ENCODE data around the gene TMEM258. TPM values are rescaled to one million over a fixed set of nuclear protein-coding genes. Genes with fewer than 3 reads are reported as not detected.

TMEM258 gene
- 86.8 and 101 TPM in 2 replicates for total RNA-seq

GRCh38 chr11:61792310-61793082 lies at the start of gene TMEM258, which contains the start of gene FEN1:
TSS of gene TMEM258 (minus strand) at chr11:61792599. CDS start at chr11:61792558, 41 bp downstream.
TSS of gene FEN1 (plus strand) at chr11:61792911. CDS start at chr11:61795362, 2,451 bp downstream.

DNA sequence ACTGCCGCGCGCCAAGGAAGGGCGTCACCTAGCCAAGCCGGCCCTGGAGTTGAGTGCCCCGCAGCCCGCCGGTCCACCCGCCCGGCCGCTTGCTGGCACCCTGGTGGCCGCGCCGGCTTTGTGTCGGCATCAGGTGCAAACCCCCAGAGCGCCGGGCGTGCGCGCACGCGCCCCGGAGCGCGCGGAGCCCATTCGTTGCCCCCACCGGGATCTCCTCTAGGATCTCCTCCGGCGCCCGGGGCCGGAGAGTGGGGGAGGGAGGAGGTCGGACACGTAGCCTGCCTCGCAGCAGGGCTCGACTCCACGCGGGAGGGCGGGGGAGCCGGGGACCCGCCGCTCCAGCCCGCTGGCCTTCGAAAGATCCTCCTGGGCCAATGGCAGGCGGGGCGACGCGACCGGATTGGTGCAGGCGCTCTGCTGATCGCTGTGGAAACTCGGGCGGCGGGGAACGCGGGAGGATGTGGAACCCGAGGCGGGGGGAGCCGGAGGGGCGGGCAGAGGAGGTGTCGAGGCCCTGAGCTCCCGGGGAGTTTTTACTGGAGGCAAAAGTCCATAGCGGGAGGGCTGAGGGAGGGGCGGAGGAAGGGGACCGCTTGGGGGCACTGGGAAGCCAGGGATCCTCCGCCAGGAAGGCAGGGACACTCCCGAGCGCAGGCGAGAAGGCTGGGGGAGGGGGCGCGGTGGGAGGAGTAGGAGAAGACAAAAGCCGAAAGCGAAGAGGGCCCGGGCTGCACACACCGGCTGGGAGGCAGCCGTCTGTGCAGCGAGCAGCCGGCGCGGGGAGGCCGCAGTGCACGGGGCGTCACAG lies 35.4 kb upstream of the TMEM258 start, which contains the start of gene FADS2:
FADS2 (plus strand) TSS at position 730 of the 808 bp plus-strand sequence. CDS start 91 bp downstream, outside the sequence.

GRCh38 chr11:61816736-61817455 lies 24.5 kb upstream of the TMEM258 start, which contains the start of gene FADS1:
TSS of gene FADS1 (minus strand) at chr11:61817003. CDS start at chr11:61816929, 74 bp downstream.

GRCh38 chr11:61752117-61752924 lies 40.1 kb downstream of the TMEM258 start, which contains the start of gene MYRF:
TSS of gene MYRF (plus strand) at chr11:61752636. CDS start at chr11:61752745, 109 bp downstream.

Other genes with a start within 250 kb of the TMEM258 start
- gene SYT7, start 211.5 kb downstream of the TMEM258 start, total RNA-seq, result 1.6 and 1.7 TPM in 2 replicates
- gene DAGLA, start 112.2 kb downstream of the TMEM258 start, total RNA-seq, result 3.9 and 5.5 TPM in 2 replicates
- 2.6 and 2.8 TPM in 2 replicates for gene MYRF, start 40.0 kb downstream of the TMEM258 start, total RNA-seq
- 24.8 and 30.8 TPM in 2 replicates for gene FEN1, start 312 bp upstream of the TMEM258 start, total RNA-seq
- gene FADS1, start 24.4 kb upstream of the TMEM258 start, total RNA-seq, result 201 and 205 TPM in 2 replicates
- gene FADS2, start 35.7 kb upstream of the TMEM258 start, total RNA-seq, result 975 and 1,052 TPM in 2 replicates
- 65.9 and 88.8 TPM in 2 replicates for gene FADS3, start 98.9 kb upstream of the TMEM258 start, total RNA-seq
- 0.29 and 2.3 TPM in 2 replicates for gene RAB3IL1, start 125.0 kb upstream of the TMEM258 start, total RNA-seq
- 2.3 and 2.6 TPM in 2 replicates for gene BEST1, start 157.8 kb upstream of the TMEM258 start, total RNA-seq
- gene FTH1, start 175.0 kb upstream of the TMEM258 start, total RNA-seq, result 308 and 402 TPM in 2 replicates